K562 (cell line): ENCODE measurements around the gene HEXD. TPM values are rescaled to one million over a fixed set of nuclear protein-coding genes. Genes with fewer than 3 reads are reported as not detected.

Experiments used
- ATAC-seq: fragments of 200-7000 bp; cut with Tn5 transposase; 3 replicates; pipeline ENCODE4 v1.9.1; 2020; ENCODE audit warnings: moderate library complexity
- BruUV-seq: library from RNA; stranded (reverse); fragments of 400-500 nt; replicated peaks from 2 replicates; lab custom pipeline; 2021; lab: Mats Ljungman, UMichigan
- CTCF ChIA-PET: fragments of 300-600 bp; formaldehyde crosslinking; extraction: SDS; loops from one replicate; lab custom pipeline; 2021; ENCODE audit warnings: low intra/inter-chr PET ratio; lab: Yijun Ruan, JAX
- POLR2A ChIA-PET: fragments of 300-600, 350-650 bp; sonication (Branson Sonifier 250); formaldehyde crosslinking; extraction: SDS; loops from one replicate; lab custom pipeline; 2021; ENCODE audit warnings: antibody characterized with exemption, inconsistent platforms; lab: Yijun Ruan, JAX
- DNase-seq, 4 experiments: peaks; one replicate each; pipeline versions ENCODE4 v3.0.0 to v3.0.0-alpha.2; 2011 to 2018; ENCODE audit warnings: low spot score in 3 of 4, mixed read lengths in 3 of 4; ENCODE audit errors: extremely low read depth in 1 of 4
- FAIRE-seq: peaks from 2 replicates; lab custom pipeline; 2011; peaks lifted over from hg19 to GRCh38; lab: Jason Lieb, UNC
- H2AFZ ChIP-seq: 2 replicates; pipeline ENCODE4 v1.6.0; 2011; ENCODE audit warnings: low read depth, low read length, control low read depth, inconsistent platforms
- H3K27ac ChIP-seq: fragments of 200-600 bp; 3 replicates; pipeline ENCODE4 v1.8.0; 2011; ENCODE audit warnings: low read depth, mild to moderate bottlenecking, control low read depth, inconsistent platforms, low read length, moderate library complexity, mixed read lengths; ENCODE audit errors: extremely low read depth
- H3K27me3 ChIP-seq, 2 experiments: fragments of 300-600 bp in 1 of 2; 2 replicates in 1 of 2; 3 replicates in 1 of 2; pipeline versions ENCODE4 v1.6.0 to v1.8.0; 2011; ENCODE audit warnings: inconsistent platforms in 2 of 2, low read length in 2 of 2, mild to moderate bottlenecking in 1 of 2, mixed read lengths in 1 of 2, moderate library complexity in 1 of 2; ENCODE audit not compliant: control insufficient read depth in 2 of 2, insufficient read depth in 2 of 2
- H3K36me3 ChIP-seq: fragments of 300-600 bp; 3 replicates; pipeline ENCODE4 v1.8.0; 2011; ENCODE audit warnings: mild to moderate bottlenecking, low read length, inconsistent platforms; ENCODE audit not compliant: control insufficient read depth, insufficient read depth
- H3K4me1 ChIP-seq, 2 experiments: fragments of 200-600 bp in 1 of 2; replicated peaks in 1 of 2; 2 replicates in 1 of 2; 3 replicates in 1 of 2; pipeline versions ENCODE4 v1.5.1 to v1.8.0; 2011; ENCODE audit warnings: inconsistent platforms in 2 of 2, low read length in 2 of 2, mild to moderate bottlenecking in 1 of 2, mixed read lengths in 1 of 2, moderate library complexity in 1 of 2; ENCODE audit not compliant: control insufficient read depth in 2 of 2, insufficient read depth in 2 of 2
- H3K4me2 ChIP-seq: 2 replicates; pipeline ENCODE4 v1.6.1; 2011; ENCODE audit warnings: low read length, control low read depth, inconsistent platforms, mixed read lengths; ENCODE audit not compliant: insufficient read depth
- H3K4me3 ChIP-seq: fragments of 200-600 bp; sonication (generic), shearing (Covaris generic); 2 replicates; pipeline ENCODE4 v1.5.1; 2016; ENCODE audit warnings: control low read depth, inconsistent platforms
- H3K79me2 ChIP-seq: fragments of 200-600 bp; 3 replicates; pipeline ENCODE4 v1.8.0; 2011; ENCODE audit warnings: low read length, inconsistent platforms; ENCODE audit not compliant: control insufficient read depth, insufficient read depth
- H3K9ac ChIP-seq, 2 experiments: 2 replicates each; pipeline versions ENCODE4 v1.6.0 to v1.6.1; 2011; ENCODE audit warnings: low read depth in 2 of 2, low read length in 2 of 2, control low read depth in 1 of 2, inconsistent platforms in 1 of 2, mild to moderate bottlenecking in 1 of 2, mixed read lengths in 1 of 2; ENCODE audit not compliant: insufficient read depth in 1 of 2
- H3K9me1 ChIP-seq: one replicate; pipeline ENCODE4 v1.6.0; 2011; ENCODE audit warnings: inconsistent platforms, mild to moderate bottlenecking, low read length, moderate library complexity; ENCODE audit not compliant: control insufficient read depth, insufficient read depth
- H3K9me3 ChIP-seq: replicated peaks from 2 replicates; pipeline ENCODE4 v1.5.1; 2011; ENCODE audit warnings: low read depth, low read length, inconsistent platforms; ENCODE audit not compliant: control insufficient read depth, insufficient read depth
- H4K20me1 ChIP-seq: replicated peaks from 2 replicates; pipeline ENCODE4 v1.6.1; 2011; ENCODE audit warnings: low read length, inconsistent platforms, mixed read lengths; ENCODE audit not compliant: control insufficient read depth, insufficient read depth
- BACH1 ChIP-seq: fragments of 200-800 bp; sonication (Bioruptor generic); IDR thresholded peaks from 2 replicates; pipeline ENCODE4 v1.6.1; 2016; ENCODE audit warnings: missing genetic modification characterization, missing compliant biosample characterization
- HNRNPLL ChIP-seq: fragments of 200-400 bp; formaldehyde crosslinking; IDR thresholded peaks from 2 replicates; pipeline ENCODE4 v1.6.1; 2017; ENCODE audit warnings: low read length, low read depth, mild to moderate bottlenecking; ENCODE audit not compliant: poor library complexity, severe bottlenecking
- POLR2G ChIP-seq: fragments of 200-400 bp; formaldehyde crosslinking; IDR thresholded peaks from 2 replicates; pipeline ENCODE4 v1.6.1; 2017; ENCODE audit warnings: low read depth, mild to moderate bottlenecking, antibody characterized with exemption, low read length, moderate library complexity
- SMAD3 ChIP-seq: fragments of 450-650 bp; formaldehyde crosslinking; conservative IDR thresholded peaks from 2 replicates; pipeline ENCODE4 v1.4.0; 2020; ENCODE audit warnings: mild to moderate bottlenecking
- SMARCC2 ChIP-seq: fragments of 450-650 bp; IDR thresholded peaks from 2 replicates; pipeline ENCODE4 v1.6.1; 2017; ENCODE audit warnings: antibody characterized with exemption, moderate library complexity, mild to moderate bottlenecking, low read depth
- THRA ChIP-seq: fragments of 450-650 bp; IDR thresholded peaks from 2 replicates; pipeline ENCODE4 v1.6.1; 2017; ENCODE audit warnings: mild to moderate bottlenecking, moderate library complexity
- ZNF146 ChIP-seq: IDR thresholded peaks from one replicate; pipeline ENCODE4 v1.6.1; 2018; ENCODE audit warnings: missing compliant biosample characterization; ENCODE audit not compliant: unreplicated experiment
- ZZZ3 ChIP-seq: fragments of 450-650 bp; IDR thresholded peaks from 2 replicates; pipeline ENCODE4 v1.6.1; 2016; ENCODE audit warnings: antibody characterized with exemption, mild to moderate bottlenecking, moderate library complexity
- WGBS: fragments of 100-300 bp; shearing (Covaris generic); methylation state at CpG from one replicate; pipeline ENCODE4 v1.1.6; 2016; ENCODE audit warnings: low coverage, mixed read lengths; ENCODE audit not compliant: insufficient coverage; ENCODE audit errors: missing lambda C conversion rate; 5-methylcytosine and 5-hydroxymethylcytosine counted together
- in situ Hi-C: fragments of 300-500 bp; cut with MboI; formaldehyde crosslinking; loops from 4 replicates; pipeline ENCODE4 v1.15.0; 2018; ENCODE audit warnings: inconsistent platforms, mixed read lengths
- intact Hi-C: fragments of 100-400 bp; cut with micrococcal nuclease; formaldehyde crosslinking; loops from 2 replicates; pipeline ENCODE4 v1.14.2; 2022
- polyA plus RNA-seq, 8 experiments: library from polyadenylated mRNA; depleted of rRNA in 4 of 8; stranded (reverse) in 5 of 8; unstranded in 3 of 8; fragments of >200 nt; fragmentation: Nextera tagmentation in 2 of 8; fragmentation: Illumina TruSeq in 1 of 8; extraction: Ambion mirVana in 2 of 8; extraction: Trizol in 1 of 8; gene quantifications; 2 replicates each; pipeline versions ENCODE4 v1.2.1 to v1.2.3, GENCODE V29; 2011 to 2014; ENCODE audit warnings: inconsistent platforms in 1 of 8, missing spikeins in 1 of 8
- total RNA-seq, 7 experiments: library from RNA; depleted of rRNA in 6 of 7; stranded (reverse); fragments of >200 nt in 6 of 7; fragmentation: Illumina TruSeq in 2 of 7; extraction: Trizol in 2 of 7; gene quantifications; 2 replicates each; pipeline versions ENCODE4 v1.2.1 to v1.2.3, GENCODE V29; 2011 to 2021; ENCODE audit warnings: low replicate concordance in 1 of 7
- TF ChIP-seq, protein P1 (sequence below): fragments of 250-450 bp; sonication (Bioruptor Pico); IDR thresholded peaks from 2 replicates; pipeline ENCODE4 v1.8.0; 2022; ENCODE audit warnings: moderate library complexity, mild to moderate bottlenecking, inconsistent platforms
- TF ChIP-seq, protein P2 (sequence below): sonication (generic); formaldehyde crosslinking; IDR thresholded peaks from 2 replicates; pipeline ENCODE4 v1.8.0; 2023; ENCODE audit warnings: mild to moderate bottlenecking, missing genetic modification reagents
- TF ChIP-seq, protein P3 (sequence below): fragments of 250-450 bp; sonication (Bioruptor Pico); IDR thresholded peaks from 2 replicates; pipeline ENCODE4 v1.8.0; 2021; ENCODE audit warnings: borderline replicate concordance, mild to moderate bottlenecking, moderate library complexity; ENCODE audit not compliant: poor library complexity, severe bottlenecking
- TF ChIP-seq, protein P4 (sequence below): fragments of 250-450 bp; sonication (Bioruptor Pico); IDR thresholded peaks from 2 replicates; pipeline ENCODE4 v1.5.0; 2021; ENCODE audit warnings: mild to moderate bottlenecking, moderate library complexity

The HEXD gene
- total and polyA plus RNA-seq, 9 of the 15 experiments (the other 6 are each of a cell fraction or from before 2014, with no cell fraction given) = 1.0 to 25.3 (median 10.0) TPM

GRCh38 chr17:82438401-82439193 is 20.4 kb downstream of the HEXD start:
- WGBS = 73% methylated on average over 24 of the region's 26 CpGs
- Histone ChIP-seq H4K20me1 (no peaks in the 10 kb centered on the region), H3K9me3 (no peaks in the 10 kb centered on the region), H3K27ac (no peak overlapping the region), H3K9ac (no peak overlapping the region), H3K4me1 (peaks cover 0 to 66% of the 10 kb centered on the region in 2 experiments; a peak in 2 of 5 replicates), H3K9me1 (no peaks in the 10 kb centered on the region), H3K36me3 (peaks cover 16% of the 10 kb centered on the region; the same call in 1 of the 3 replicates), H3K4me2 (no peak overlapping the region), H3K79me2 (no peaks in the 10 kb centered on the region), H3K4me3 (no peak overlapping the region), H2AFZ (no peak overlapping the region), H3K27me3 (no peaks in the 10 kb centered on the region)
- ChIA-PET POLR2A (interaction anchor here (0.5 to 1.7 kb wide), 2 partner anchors 17 to 108 kb away, joined by 3 to 6 read pairs; no protein-coding TSS in a partner anchor), CTCF (no interaction called here)
- BruUV-seq = no TSS peak
- ATAC-seq (no peak), DNase-seq (no peak), FAIRE-seq (no peak)
- in situ Hi-C loops = no loop called here
- intact Hi-C loops = no loop called here
- TF ChIP-seq, protein P1, sequence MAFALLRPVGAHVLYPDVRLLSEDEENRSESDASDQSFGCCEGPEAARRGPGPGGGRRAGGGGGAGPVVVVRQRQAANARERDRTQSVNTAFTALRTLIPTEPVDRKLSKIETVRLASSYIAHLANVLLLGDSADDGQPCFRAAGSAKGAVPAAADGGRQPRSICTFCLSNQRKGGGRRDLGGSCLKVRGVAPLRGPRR (CRISPR knock-in tag) = no peak
- TF ChIP-seq, protein P2, sequence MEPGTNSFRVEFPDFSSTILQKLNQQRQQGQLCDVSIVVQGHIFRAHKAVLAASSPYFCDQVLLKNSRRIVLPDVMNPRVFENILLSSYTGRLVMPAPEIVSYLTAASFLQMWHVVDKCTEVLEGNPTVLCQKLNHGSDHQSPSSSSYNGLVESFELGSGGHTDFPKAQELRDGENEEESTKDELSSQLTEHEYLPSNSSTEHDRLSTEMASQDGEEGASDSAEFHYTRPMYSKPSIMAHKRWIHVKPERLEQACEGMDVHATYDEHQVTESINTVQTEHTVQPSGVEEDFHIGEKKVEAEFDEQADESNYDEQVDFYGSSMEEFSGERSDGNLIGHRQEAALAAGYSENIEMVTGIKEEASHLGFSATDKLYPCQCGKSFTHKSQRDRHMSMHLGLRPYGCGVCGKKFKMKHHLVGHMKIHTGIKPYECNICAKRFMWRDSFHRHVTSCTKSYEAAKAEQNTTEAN = no peak
- no peak for TF ChIP-seq SMARCC2
- peak; percentile 7 for TF ChIP-seq HNRNPLL
- no peak for TF ChIP-seq BACH1
- no peak for TF ChIP-seq SMAD3
- peak; percentile 40; the same call in 1 of the 2 replicates for TF ChIP-seq POLR2G
- no peak for TF ChIP-seq ZZZ3
- TF ChIP-seq, protein P3, sequence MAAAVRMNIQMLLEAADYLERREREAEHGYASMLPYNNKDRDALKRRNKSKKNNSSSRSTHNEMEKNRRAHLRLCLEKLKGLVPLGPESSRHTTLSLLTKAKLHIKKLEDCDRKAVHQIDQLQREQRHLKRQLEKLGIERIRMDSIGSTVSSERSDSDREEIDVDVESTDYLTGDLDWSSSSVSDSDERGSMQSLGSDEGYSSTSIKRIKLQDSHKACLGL (CRISPR knock-in tag) = no peak
- TF ChIP-seq, protein P4, sequence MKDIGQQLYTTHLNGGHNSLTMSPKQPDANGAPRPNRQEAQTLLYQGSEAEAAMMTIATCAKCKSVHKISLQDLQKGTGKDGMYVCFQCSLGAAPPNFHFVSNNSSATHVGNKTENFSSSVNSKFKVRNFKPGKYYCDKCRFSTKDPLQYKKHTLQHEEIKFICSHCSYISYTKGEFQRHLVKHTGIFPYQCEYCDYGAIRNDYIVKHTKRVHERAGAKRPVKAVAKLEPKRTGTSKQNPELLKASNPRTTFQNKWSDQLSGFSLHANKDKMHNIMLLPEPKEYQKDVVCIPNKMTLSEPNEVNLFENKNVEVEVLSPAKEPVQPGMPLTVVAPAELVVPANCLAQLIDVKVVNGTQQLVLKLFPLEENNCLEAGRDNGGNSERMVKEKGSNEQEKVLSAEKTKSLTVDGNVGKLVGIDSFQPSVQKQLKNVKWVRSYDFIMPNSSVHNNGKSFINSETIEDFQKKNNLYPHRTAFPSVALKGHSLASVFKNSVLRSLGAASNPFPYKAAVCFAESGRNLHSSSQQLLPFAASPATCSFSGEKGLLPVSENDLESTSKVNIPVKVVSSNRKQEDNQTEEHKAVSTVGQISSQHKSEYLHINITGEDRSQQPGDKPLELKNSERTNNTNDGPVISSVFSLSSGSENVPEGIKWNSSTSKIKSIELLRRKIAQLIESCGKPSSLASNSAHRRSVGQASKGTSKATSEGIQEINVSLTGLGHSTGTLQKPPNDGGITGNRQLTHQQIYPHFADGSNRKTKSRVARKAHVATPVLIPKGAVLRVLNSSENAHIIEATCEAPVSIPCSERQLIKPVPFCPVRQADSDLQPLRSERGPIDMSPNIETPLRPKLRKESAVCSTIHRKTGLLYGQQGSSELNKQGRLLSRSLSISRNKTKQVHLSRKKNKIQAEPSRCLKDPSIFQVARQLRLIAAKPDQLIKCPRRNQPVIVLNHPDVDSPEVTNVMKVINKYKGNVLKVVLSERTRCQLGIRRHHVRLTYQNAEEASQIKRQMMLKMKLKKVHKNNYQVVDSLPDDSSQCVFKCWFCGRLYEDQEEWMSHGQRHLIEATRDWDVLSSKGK (CRISPR knock-in tag) = no peak
- no peak for TF ChIP-seq ZNF146 (CRISPR knock-in tag)
- TF ChIP-seq THRA = no peak
